NCI-H82 (cell line): ENCODE data around the gene C19orf73.
"Not testable (repeated sequence)": the region's sequence is repeated elsewhere in the genome, so short reads cannot be mapped to it uniquely, and the experiment has no call there.

Experiments
- DNase-seq: peaks from one replicate; lab custom pipeline; 2025; lab: John Stamatoyannopoulos, UW

Gene C19orf73

DNA sequence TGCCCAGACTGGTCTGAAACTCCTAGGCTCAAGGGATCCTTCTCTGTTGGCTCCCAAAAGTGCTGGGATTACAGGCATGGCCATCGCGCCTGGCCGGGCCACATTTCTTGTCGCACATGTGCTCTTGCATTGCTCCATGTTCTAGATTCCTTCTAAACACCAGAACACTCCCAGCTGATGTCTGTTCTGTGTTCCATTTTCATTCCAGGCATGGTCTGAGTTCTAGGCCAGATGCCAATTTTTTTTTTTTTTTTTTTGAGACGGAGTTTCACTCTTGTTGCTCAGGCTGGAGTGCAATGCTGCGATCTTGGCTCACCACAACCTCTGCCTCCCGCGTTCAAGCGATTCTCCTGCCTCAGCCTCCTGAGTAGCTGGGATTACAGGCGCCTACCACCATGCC is 2.9 kb upstream of the C19orf73 start:
- DNase-seq = not testable (repeated sequence)

DNA sequence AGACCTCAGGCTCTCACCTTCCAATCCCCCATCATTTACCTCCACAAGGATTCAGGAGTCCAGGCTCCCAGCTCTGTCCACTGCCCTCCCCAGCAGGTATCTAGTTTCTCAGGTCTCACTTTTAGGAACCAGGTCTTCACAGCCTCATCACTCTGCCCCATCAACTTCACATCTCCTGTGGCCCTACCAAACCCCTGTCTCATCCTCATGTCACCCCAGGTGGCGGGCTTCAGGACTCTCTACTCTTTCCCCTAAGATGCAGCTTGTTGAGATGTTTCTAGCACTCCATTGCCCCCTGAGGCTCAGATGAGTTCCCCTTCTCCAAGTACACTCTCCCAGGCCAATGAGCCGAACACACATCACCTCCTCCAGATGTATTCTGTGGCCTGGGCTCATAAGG is 1.9 kb upstream of the C19orf73 start:
- DNase-seq = no peak

DNA sequence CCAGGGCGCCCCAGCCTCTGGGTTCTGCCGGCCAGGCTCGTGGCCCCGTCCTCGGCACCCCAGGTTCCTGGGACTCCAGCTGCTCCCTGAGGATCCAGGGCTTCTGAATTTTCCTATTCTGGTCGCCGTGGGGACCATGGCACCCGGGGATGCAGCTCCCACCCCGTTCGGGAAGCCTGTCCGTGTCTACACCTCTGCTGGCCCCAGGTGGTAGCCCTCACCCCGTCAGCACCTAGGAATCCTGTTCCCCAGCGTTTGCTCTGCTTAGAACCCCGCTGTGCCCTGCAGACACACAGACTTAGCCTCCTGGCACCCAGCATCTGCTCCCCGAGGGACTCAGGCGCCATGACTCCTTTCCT is 1.4 kb upstream of the C19orf73 start:
- no peak for DNase-seq

DNA sequence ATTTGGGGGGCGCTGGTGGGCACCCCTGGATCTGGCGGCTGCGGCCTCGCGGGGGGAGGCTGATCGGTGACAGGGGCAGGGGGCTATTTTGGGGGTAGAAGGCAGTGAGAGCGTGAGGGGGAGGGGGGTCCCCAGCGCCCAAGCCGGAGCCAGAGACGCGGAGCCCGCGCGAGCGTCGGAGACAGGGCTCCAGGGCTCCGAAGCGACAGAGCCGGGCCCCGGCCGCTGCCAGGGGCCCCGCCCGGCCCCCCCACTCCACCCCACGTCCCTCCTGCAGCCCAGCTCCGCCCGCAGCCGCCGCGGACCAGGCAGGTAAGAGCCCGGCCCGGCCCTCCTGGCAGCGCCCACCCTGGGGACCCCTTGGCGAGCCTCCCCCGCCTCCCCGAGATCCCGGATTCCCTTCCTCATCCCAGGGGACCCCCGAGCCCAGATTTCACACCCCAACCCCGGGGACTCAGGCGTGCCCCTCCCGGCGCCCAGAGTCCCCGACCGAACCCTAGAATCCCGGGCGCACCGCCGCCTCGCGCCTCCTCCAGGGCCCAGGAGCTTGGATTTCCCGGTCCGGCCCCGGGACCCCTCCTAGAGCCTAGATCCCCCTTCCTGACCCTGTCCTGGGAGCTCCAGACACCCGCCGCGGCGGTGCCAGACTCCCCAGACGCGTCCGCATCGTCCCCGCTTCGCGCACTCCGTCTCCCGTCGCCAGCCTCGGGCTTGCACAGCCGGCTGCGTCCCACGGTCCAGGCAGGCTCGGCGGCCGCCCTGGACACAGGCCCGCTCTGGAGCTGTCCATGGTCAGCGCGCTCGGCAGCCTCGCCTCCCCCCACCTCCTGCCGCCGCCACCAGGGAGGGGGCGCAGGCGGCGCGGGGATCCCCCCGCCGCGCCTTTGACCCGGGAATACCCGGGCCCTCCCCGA is 725 bp upstream of the C19orf73 start, which contains the start of gene PPFIA3:
PPFIA3 (plus strand) TSS at position 134 of the 914 bp plus-strand sequence. CDS start 8,330 bp downstream, outside the sequence.
- peak; percentile 61 for DNase-seq

DNA sequence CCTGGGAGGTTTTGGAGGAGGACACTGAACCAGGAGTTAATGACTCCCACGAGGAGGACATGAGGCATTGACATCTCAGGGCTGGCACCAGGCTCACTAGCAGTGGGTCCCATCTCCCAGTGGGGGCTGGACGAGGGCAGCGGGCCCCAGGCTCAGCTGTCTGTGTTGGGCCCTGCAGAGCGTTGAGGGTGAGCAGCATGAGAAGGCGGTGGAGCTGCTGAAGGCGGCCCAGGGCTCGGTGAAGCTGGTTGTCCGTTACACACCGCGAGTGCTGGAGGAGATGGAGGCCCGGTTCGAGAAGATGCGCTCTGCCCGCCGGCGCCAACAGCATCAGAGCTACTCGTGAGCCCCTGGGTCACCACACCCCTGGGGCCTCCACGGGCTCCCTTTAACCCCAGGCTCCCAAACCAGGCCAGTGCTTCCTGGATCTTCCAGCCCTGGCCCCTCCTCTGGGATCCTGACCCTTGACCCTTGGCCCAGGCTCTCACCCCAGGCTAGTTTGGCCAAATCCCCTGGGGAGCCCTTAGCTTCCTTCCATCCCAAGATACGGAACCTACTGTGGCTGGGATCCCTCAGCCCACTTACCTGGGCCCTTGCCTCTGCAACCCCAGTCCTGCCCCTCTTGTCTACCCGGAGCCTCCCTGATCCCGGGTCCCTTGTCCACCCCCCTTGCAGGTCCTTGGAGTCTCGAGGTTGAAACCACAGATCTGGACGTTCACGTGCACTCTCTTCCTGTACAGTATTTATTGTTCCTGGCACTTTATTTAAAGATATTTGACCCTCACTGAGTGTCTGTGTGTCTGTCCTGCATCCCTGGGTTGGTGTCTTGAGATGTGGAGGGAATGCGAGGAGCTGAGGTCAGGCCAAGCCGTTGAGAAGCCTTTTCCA is 1.0 kb downstream of the C19orf73 start:
- no peak for DNase-seq

- no peak for DNase-seq
Observed at GRCh38 chr19:49116544-49116943, 2.4 kb downstream of the C19orf73 start.

DNA sequence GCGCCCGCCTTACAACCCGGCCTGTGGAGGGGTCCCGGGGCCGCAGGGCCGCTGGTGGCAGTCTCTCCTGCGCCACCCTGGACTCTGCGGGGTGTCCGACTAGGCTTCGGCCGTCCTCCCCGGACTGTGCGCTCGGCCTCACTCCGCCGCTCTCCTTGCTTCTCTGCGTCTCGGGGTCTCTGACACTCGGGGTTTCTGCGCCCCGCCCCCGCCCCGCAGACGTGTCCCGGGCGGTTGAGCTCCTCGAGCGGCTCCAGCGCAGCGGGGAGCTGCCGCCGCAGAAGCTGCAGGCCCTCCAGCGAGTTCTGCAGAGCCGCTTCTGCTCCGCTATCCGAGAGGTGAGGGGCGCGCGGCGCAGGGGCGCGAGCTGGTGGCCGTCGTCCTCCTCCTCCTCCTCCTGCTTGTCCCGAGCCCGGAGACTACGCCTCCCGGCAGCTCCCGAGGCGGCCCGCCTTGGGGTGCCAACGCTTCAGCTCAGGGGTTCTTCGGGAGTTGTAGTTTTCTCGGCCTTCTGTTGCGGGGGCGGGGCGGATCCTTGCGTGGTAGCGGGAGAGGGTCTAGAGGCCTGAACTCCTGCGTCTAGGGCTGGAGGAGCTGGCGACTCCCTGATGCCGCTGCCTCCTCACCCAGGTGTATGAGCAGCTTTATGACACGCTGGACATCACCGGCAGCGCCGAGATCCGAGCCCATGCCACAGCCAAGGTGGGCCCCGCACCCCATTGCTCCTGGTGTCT is 4.1 kb downstream of the C19orf73 start:
- DNase-seq = peak; percentile 81

DNA sequence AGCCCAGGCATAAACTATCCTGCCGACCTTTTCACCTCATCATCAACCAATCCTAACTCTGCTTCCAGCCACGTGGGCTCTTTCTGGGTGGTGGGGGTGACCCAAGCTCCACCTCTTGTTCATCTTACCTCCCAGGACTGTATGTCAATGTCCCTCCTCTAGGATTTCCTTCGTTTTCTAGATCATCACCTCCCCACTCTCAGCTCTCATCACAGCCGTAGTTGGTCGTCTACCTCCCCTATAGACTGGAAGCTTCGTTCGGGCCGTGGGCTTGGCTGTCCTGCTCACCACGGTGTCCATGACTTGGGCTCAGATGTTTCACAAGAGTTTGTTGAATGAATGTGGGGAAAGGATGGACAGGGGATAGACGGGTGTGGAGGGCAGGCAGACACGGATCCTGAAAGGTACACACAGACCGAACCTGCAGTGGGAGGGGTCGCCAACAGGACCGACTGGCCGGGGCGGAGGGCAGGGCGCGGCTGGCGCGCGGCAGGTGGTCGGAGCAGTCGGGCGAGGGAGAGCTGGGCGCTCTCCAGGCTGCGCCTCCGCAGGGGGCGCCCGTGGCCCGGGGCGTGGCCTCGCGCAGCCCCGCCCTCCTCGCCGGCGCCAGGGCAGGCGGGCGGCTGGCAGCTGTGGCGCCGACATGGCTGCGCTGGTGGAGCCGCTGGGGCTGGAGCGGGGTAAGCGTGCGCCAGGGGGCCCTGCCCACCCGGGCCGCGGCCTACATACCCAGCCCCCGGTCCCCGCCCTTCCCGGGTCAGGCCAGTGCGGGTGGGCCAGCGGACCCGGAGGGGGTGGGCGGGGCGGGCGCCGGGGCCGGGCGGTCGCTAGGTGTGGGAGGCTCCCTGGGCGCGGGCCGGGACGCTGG is 4.9 kb downstream of the C19orf73 start, which contains the start of gene LIN7B:
LIN7B (plus strand) TSS at position 609 of the 868 bp plus-strand sequence; CDS start at position 644, 35 bp downstream.
- peak; percentile 86 for DNase-seq

DNA sequence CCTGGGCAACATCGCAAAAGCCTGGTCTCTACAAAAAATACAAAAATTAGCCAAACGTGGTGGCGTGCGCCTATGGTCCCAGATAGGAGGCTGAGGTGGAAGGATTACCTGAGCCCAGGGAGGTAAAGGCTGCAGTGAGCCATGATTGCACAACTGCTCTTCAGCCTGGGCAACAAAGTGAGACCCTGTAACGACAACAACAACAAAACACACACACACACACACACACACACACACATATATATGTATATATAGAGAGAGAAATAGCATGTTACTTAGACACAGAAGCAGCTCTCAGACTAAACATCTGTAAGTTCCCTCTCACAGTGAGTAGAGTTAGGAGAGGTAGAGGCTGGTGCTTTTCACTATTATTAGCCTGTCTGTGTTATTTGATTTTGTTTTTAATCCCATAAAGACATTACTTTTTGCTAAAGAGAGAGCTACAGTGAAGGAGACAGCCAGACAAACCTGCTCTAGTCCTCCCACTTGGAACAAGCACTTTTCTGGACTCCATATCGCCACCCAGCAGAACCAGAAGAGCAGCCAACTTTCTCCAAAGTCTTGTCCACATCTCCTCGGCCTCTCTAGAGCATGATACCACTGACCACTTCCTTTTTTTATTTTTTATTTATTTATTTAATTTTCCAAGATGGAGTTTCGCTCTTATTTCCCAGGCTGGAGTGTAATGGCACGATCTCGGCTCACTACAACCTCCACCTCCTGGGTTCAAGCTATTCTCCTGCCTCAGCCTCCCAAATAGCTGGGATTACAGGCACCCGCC is 7.5 kb downstream of the C19orf73 start:
- DNase-seq = no peak

GRCh38 chr19:49110567-49110966 is 8.4 kb downstream of the C19orf73 start:
- no peak for DNase-seq

DNA sequence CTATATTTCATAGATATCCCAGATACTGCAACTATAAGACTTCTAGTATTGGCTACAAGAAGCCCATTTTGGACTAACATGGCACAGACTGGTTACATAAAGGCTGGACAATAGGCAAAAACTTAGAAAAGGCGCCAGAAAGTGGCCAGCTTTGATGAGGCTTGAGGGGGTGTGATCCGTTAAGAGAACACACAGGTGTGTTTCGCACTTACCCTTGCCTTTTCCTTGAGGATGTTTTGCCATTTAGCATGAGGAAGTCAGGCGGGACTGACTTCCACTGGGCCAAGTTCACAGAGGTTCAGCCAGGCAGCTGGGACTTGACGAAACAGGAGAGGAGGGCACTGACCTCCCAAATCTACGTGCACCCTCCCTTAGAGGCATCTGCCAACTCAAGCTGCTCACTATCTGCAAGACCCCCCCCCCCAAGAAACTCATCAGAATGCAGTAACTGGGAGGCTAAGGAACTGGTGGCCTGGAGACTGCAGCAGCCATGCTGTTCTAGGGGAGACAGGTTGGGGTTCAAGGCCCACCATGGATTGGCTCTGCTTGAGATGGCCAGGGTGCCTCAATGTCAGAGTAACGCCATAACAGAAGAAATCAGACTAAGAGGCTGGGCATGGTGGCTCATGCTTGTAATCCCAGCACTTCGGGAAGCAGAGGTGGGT is 9.2 kb downstream of the C19orf73 start:
- no peak for DNase-seq

- DNase-seq = no peak
Observed at GRCh38 chr19:49109051-49109450, 9.9 kb downstream of the C19orf73 start.

DNA sequence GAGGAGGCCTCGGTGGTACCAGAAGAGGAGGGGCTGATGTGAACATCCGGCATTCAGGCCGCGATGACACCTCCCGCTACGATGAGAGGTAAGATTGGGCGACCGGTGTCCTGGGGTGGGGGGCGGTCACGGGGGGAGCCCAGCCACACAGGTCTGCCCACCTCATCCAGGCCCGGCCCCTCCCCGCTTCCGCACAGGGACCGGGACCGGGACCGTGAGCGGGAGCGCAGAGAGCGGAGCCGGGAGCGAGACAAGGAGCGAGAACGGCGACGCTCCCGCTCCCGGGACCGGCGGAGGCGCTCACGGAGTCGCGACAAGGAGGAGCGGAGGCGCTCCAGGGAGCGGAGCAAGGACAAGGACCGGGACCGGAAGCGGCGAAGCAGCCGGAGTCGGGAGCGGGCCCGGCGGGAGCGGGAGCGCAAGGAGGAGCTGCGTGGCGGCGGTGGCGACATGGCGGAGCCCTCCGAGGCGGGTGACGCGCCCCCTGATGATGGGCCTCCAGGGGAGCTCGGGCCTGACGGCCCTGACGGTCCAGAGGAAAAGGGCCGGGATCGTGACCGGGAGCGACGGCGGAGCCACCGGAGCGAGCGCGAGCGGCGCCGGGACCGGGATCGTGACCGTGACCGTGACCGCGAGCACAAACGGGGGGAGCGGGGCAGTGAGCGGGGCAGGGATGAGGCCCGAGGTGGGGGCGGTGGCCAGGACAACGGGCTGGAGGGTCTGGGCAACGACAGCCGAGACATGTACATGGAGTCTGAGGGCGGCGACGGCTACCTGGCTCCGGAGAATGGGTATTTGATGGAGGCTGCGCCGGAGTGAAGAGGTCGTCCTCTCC is 11.1 kb downstream of the C19orf73 start:
- no peak for DNase-seq

- DNase-seq = peak; percentile 71
Observed at GRCh38 chr19:49106648-49107135, 12.3 kb downstream of the C19orf73 start.

- DNase-seq = peak; percentile 97
Observed at GRCh38 chr19:49104229-49104864, 14.6 kb downstream of the C19orf73 start.

DNA sequence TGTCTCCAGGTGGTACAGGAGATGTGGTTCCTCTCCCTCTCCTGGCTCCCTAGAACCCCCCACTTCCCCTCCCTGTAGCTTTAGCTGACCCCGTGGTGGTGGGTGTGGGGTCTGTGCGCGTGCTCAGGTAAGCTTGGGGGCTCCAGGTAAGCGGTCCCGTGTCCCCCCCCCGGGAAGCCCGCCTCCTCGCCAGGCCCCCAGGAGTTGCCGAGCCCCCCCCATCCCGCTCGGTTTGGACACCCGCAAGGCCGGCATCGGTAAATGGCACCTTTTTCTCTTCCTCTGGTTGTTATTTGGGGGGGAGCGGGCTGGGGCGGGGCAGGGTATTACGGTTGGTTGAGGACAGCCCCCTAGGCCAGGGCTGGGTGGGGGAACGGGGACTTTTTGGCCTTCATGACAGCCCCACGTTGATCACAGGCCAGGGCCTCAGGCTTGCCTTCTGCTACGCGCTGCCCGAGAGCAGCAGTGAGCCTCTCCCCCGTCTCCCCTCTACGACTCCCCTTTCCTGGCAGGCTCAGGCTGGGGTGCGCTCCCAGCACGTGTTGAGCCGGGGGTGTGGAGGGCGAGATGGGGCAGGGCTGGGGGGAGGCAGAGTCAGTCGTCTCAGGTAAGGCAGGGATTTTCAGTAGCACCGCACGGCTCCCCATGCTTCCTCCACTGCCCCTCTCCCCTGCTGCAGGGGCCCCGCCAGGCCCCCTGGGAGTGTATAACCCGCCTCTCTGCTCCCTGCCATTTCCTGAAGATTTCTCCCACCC is 15.4 kb downstream of the C19orf73 start:
- peak; percentile 43 for DNase-seq

- no peak for DNase-seq
Observed at GRCh38 chr19:49102303-49102702, 16.6 kb downstream of the C19orf73 start.
